Activated CD8-positive, alpha-beta memory T cell treated with anti-CD3 and anti-CD28 coated beads, Interleukin-2, amount 10 ng/mL, durations not matched to agents 7 days and 5 days (primary cell): ENCODE data around the gene SIM1. TPM values are rescaled to one million over a fixed set of nuclear protein-coding genes. Genes with fewer than 3 reads are reported as not detected.
A peak's percentile ranks its signal among the peaks of the same experiment; 100 is the strongest.

Experiments
- ATAC-seq: fragments of 150-1000 bp; cut with Tn5 transposase; one replicate; pipeline ENCODE4 v1.10.0; 2021; ENCODE audit warnings: moderate library complexity
- CTCF ChIA-PET: fragments of 350-600 bp; sonication (Branson Sonifier 250); formaldehyde crosslinking; loops from one replicate; lab custom pipeline; 2021; ENCODE audit warnings: antibody characterized with exemption; lab: Charles Lee
- DNase-seq: peaks from one replicate; pipeline ENCODE4 v3.0.0-alpha.2; 2020
- H3K27ac Mint-ChIP-seq: one replicate; pipeline ENCODE4 v1.8.0; 2021; ENCODE audit warnings: mild to moderate bottlenecking, mixed read lengths
- H3K27me3 Mint-ChIP-seq: one replicate; pipeline ENCODE4 v1.8.0; 2021; ENCODE audit warnings: mixed read lengths
- H3K36me3 Mint-ChIP-seq: one replicate; pipeline ENCODE4 v1.8.0; 2021; ENCODE audit warnings: mild to moderate bottlenecking, mixed read lengths
- H3K4me1 Mint-ChIP-seq: one replicate; pipeline ENCODE4 v1.8.0; 2021; ENCODE audit warnings: mixed read lengths
- H3K4me3 Mint-ChIP-seq: one replicate; pipeline ENCODE4 v1.8.0; 2021; ENCODE audit warnings: mild to moderate bottlenecking, moderate library complexity, mixed read lengths
- H3K9me3 Mint-ChIP-seq: one replicate; pipeline ENCODE4 v1.8.0; 2022; ENCODE audit warnings: low read depth, mixed read lengths
- total RNA-seq, 2 experiments: library from RNA; stranded (reverse); gene quantifications; one replicate each; pipeline ENCODE4 v1.2.3, GENCODE V29; 2021

The SIM1 gene
- total RNA-seq, 2 experiments from 2014 or later, result 0.07 TPM; not detected in 1

DNA sequence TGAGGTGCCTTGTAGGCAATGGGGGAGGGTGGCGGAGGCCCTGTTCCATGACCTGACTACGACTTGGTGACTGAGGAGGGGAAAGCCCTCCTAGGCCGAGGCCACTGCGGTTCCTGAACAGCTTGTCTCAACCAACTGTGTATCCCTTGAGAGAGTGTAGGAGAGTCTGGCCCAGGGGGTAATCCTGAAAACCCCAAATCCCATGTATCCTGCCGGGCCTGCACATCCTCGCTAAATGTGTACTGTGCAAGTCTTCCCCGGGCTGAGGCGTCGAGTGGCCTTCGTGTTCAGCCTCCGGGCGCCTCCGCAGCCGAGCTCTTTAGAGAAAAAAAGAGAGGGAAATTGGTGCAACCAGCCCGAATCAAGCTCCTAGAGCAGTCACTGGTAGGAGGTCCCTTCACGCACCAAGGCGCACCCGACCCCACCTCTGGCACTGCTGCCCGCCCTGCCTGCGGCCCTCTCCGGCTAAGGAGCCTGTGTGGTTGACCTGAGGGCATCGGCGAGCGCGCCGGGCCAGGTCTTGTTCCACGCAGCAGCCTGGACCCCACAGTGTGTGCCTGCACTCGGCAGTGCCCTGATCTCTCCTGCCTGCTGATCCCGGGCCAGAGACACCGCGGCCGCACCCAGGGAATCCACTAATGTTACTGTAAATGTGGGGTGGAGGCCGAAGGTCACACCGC is 7.3 kb downstream of the SIM1 start:
- H3K4me3 Mint-ChIP-seq, result no peak overlapping the region
- DNase-seq, result no peak
- CTCF ChIA-PET, result interaction anchor here (0.9 to 1.9 kb wide), 2 partner anchors 9 to 341 kb away, joined by 4 to 9 read pairs; no protein-coding TSS in a partner anchor
- H3K4me1 Mint-ChIP-seq, result peaks cover 15% of the 10 kb centered on the region
- peaks cover 49% of the 10 kb centered on the region for H3K27me3 Mint-ChIP-seq
- H3K9me3 Mint-ChIP-seq, result no peaks in the 10 kb centered on the region
- no peak for ATAC-seq
- H3K36me3 Mint-ChIP-seq, result peaks cover 12% of the 10 kb centered on the region
- peak overlapping the region; percentile 7 for H3K27ac Mint-ChIP-seq

- Mint-ChIP-seq H3K4me1 (peaks cover 9% of the 10 kb centered on the region), H3K4me3 (no peak overlapping the region), H3K36me3 (peaks cover 10% of the 10 kb centered on the region), H3K27ac (no peak overlapping the region), H3K9me3 (no peaks in the 10 kb centered on the region), H3K27me3 (peaks cover 43% of the 10 kb centered on the region)
- no peak for DNase-seq
- ATAC-seq, result no peak
- CTCF ChIA-PET, result interaction anchor here (0.9 to 1.9 kb wide), 2 partner anchors 9 to 340 kb away, joined by 4 to 9 read pairs; no protein-coding TSS in a partner anchor
These were observed 7.8 kb downstream of the SIM1 start for GRCh38 chr6:100456908-100457235.

DNA sequence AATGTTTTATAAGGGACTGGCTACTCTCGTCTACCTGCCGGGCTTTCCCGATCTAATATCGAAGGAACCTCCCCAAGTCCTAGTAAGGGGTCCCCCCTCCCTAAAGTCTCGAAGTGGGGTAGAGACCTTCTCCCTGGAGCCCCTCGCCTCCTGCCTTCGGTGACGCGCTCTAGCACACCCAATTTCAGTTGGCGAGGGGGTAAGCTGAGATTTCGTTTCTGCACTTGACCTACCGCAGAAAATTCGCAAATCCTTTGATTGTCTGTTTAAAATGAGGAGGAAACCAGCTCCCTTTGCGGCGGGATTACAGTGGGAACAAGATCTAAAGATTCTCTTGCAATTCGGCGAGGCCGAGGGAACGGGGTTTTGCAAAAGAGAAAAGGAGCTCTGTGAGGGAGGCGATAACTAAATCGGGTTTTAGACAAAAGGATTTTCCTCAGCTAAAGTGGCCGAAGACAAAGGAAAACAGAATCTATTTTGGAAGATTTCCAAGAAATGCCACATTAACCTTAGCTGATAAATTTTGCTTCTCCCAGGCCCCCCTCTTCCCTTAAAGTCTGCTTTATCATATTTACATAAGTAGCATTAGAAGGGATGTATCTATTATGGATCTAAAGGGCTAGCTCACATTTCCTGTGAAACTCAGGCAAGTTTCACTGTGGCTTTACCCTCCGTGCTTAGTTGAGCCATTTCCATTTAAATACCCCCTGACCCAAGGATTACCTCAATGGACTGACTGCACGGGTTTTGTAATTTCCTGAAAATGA is 8.4 kb downstream of the SIM1 start:
- H3K4me3 Mint-ChIP-seq, result no peak overlapping the region
- no peak for ATAC-seq
- H3K9me3 Mint-ChIP-seq, result no peaks in the 10 kb centered on the region
- H3K36me3 Mint-ChIP-seq, result peaks cover 10% of the 10 kb centered on the region
- H3K4me1 Mint-ChIP-seq, result peaks cover 5% of the 10 kb centered on the region
- CTCF ChIA-PET, result interaction anchor here (1.5 to 1.9 kb wide), 2 partner anchors 10 to 26 kb away, joined by 3 to 9 read pairs; no protein-coding TSS in a partner anchor
- H3K27me3 Mint-ChIP-seq, result peaks cover 39% of the 10 kb centered on the region
- H3K27ac Mint-ChIP-seq, result peak overlapping the region; percentile 45
- DNase-seq, result no peak

DNA sequence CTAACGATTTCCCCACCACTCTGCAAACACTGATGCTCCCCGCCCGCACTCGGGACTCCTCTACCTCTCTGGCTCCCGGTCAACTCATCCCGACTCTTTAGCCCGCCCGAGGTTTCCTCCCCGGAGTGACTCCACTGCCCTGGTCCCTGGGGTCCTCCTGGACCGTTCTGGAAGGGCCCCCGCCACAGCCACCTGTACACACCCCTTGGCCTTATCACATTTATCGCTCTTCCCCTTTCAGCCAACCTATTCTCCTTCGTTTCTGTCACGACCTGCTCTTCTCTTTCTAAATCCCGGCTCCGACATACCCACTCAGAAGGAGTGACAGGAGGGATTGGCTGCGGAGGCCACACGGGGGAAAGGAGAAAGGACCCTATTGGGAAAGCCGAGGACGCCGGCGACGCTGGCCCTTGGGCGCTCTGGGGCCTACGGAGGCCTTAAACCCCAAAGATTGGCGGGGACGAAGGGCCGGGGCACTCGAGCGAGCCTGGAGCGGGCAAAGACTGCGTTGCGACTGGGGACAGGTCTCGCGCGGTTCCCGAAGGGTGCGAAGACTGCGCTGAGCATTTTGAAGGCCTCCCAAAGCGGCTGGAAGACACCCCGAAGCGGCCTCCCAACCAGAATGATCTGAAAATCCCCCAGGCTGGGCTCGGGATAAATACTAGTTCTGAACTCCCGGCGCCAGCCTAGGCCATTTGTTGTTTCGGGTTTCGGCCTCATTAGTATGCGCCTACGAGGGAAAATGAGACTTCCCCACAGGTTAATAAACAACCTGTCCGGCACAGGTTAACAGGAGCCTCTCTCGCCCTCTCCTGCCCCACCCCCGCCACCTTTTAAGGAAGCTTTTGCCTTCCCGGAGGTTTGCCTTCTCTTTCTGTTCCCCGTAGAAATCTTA is 9.2 kb downstream of the SIM1 start:
- Mint-ChIP-seq H3K4me3 (no peak overlapping the region), H3K9me3 (no peaks in the 10 kb centered on the region), H3K27me3 (peaks cover 32% of the 10 kb centered on the region), H3K27ac (peak overlapping the region; percentile 50), H3K4me1 (peaks cover 4% of the 10 kb centered on the region), H3K36me3 (peaks cover 10% of the 10 kb centered on the region)
- DNase-seq, result no peak
- ATAC-seq, result no peak
- CTCF ChIA-PET, result interaction anchor here (1.5 to 1.9 kb wide), 2 partner anchors 11 to 27 kb away, joined by 3 to 9 read pairs; no protein-coding TSS in a partner anchor

DNA sequence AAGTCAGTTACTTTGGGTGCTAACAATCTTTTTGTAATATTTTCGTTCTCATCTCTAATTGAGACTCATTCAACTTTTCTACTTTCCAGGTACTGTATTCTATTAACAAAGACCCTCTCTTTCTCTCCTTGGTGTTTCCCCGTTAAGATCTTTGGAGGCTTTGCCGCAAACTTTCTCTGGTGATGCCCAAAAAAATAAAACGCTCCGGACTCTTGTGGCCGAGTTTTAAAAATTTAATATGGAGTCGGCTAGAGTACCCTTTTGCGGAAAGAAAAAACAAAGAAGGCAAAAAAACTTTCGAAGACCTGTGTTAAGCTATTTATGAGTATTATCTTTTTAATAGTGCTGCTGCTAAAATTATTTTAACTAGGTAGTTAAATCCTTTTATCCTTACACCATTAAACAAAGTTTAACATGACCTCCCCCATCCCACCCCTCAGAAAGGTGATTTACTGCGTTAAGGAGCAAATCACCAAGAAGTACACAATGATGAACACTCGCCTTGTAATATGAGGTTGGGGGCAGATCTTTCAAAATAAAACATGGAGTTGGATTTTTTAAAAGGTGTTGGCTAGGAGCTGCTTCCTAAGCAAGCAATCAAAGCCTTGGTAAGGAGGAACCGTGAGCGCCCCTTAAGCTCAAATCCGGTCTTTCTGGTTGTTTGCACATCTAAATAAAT is 10.0 kb downstream of the SIM1 start:
- DNase-seq (no peak), ATAC-seq (no peak)
- Mint-ChIP-seq H3K27ac (peak overlapping the region; percentile 50), H3K36me3 (peaks cover 10% of the 10 kb centered on the region), H3K27me3 (peaks cover 26% of the 10 kb centered on the region), H3K4me3 (no peak overlapping the region), H3K9me3 (no peaks in the 10 kb centered on the region), H3K4me1 (peaks cover 4% of the 10 kb centered on the region)
- CTCF ChIA-PET, result interaction anchor here (1.5 kb wide), 1 partner anchor 28 kb away, joined by 3 read pairs; no protein-coding TSS in a partner anchor

DNA sequence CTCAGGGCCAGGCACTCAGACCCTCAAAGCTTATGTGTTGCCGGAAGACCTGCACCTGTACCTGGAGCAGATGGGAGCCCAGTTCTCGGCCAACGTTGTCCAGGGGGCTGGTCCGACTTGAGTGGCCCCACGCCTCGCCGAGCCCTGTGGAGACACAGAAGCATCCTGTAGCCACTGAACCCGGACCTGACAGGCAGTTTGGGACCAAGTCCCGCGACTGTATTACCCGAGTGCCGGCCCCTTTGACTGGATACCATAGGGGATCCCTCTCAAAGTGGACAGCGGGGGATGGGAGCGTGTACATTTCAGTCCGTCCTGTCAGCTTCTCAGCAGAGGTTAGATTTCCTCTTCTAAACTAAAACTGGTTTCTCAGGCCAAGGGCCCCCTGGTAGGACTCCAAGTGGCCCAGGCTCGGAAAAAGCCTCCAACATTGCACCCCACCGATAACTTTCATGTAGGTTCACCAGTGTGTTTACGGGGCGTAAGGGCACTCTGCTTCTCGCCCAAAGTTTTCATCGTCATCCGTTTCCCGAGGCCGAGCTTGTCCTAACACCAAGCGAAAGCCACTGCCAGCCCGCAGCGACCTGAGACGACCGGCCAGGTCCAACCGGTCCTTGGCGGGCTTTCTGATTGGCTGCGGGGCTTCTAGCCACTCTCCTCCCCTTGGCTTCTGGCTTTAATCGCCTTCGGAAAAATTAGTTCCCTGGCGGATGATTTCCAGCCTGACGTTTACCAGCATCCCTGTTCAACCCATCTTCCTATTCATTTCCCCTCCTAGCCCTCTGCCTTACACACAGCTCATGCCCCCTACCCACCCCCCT is 10.8 kb downstream of the SIM1 start:
- H3K9me3 Mint-ChIP-seq, result no peaks in the 10 kb centered on the region
- DNase-seq (no peak), ATAC-seq (no peak)
- no peak overlapping the region for H3K4me3 Mint-ChIP-seq
- H3K4me1 Mint-ChIP-seq, result peaks cover 6% of the 10 kb centered on the region
- peaks cover 11% of the 10 kb centered on the region for H3K36me3 Mint-ChIP-seq
- peaks cover 26% of the 10 kb centered on the region for H3K27me3 Mint-ChIP-seq
- CTCF ChIA-PET, result no interaction called here
- no peak overlapping the region for H3K27ac Mint-ChIP-seq

DNA sequence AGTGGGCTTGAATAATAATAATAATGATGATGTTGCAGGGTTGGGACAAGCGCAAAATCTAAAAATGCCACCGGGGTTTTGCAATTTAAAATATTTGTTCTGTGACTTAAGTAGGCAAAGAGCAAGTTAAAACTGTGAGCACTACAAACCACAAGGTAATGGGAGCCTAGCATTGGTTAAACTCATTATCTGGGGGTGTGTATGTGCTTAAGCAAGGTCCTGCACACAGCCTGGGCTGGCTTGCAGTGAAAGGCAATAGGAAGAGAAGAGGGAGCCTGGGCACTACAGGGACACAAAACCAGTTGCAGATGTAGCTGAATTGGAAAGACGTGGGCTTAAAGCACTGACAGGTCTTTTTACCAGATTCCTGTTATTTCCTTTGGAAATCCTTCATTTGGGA is 11.7 kb downstream of the SIM1 start:
- H3K27me3 Mint-ChIP-seq, result peaks cover 26% of the 10 kb centered on the region
- peaks cover 6% of the 10 kb centered on the region for H3K4me1 Mint-ChIP-seq
- DNase-seq, result no peak
- ATAC-seq, result no peak
- no peaks in the 10 kb centered on the region for H3K9me3 Mint-ChIP-seq
- peaks cover 9% of the 10 kb centered on the region for H3K36me3 Mint-ChIP-seq
- CTCF ChIA-PET, result no interaction called here
- no peak overlapping the region for H3K4me3 Mint-ChIP-seq
- H3K27ac Mint-ChIP-seq, result no peak overlapping the region

DNA sequence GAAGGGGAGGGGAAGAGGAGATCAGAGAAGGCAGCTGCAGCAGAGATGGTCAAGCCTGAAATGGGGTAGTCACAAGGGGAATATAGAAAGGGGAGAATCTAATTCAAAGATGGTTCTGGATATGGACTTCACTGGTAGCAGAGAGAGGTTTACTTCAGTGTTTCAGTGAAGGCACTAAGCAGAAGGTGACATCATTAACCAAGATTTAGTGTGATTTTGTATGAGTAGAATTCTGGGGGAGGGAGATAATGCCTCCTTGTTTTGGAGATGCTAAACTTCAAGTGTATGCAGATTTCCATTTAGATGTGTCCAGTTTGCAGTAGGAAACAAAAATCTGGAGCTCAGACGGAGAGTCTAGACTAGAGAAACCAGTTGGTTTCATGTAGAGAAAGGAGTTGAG is 13.1 kb downstream of the SIM1 start:
- peaks cover 31% of the 10 kb centered on the region for H3K27me3 Mint-ChIP-seq
- no peak overlapping the region for H3K4me3 Mint-ChIP-seq
- peaks cover 10% of the 10 kb centered on the region for H3K4me1 Mint-ChIP-seq
- H3K9me3 Mint-ChIP-seq, result no peaks in the 10 kb centered on the region
- DNase-seq, result no peak
- no peak for ATAC-seq
- H3K27ac Mint-ChIP-seq, result no peak overlapping the region
- CTCF ChIA-PET, result no interaction called here
- peaks cover 8% of the 10 kb centered on the region for H3K36me3 Mint-ChIP-seq

GRCh38 chr6:100449239-100449691 is 15.5 kb downstream of the SIM1 start:
- peaks cover 50% of the 10 kb centered on the region for H3K27me3 Mint-ChIP-seq
- CTCF ChIA-PET, result interaction anchor here (1.1 to 2.3 kb wide), 2 partner anchors 12 to 332 kb away, joined by 4 to 6 read pairs; no protein-coding TSS in a partner anchor
- H3K4me1 Mint-ChIP-seq, result peaks cover 6% of the 10 kb centered on the region
- no peak overlapping the region for H3K27ac Mint-ChIP-seq
- no peaks in the 10 kb centered on the region for H3K9me3 Mint-ChIP-seq
- DNase-seq (no peak), ATAC-seq (no peak)
- peaks cover 6% of the 10 kb centered on the region for H3K36me3 Mint-ChIP-seq
- no peak overlapping the region for H3K4me3 Mint-ChIP-seq

DNA sequence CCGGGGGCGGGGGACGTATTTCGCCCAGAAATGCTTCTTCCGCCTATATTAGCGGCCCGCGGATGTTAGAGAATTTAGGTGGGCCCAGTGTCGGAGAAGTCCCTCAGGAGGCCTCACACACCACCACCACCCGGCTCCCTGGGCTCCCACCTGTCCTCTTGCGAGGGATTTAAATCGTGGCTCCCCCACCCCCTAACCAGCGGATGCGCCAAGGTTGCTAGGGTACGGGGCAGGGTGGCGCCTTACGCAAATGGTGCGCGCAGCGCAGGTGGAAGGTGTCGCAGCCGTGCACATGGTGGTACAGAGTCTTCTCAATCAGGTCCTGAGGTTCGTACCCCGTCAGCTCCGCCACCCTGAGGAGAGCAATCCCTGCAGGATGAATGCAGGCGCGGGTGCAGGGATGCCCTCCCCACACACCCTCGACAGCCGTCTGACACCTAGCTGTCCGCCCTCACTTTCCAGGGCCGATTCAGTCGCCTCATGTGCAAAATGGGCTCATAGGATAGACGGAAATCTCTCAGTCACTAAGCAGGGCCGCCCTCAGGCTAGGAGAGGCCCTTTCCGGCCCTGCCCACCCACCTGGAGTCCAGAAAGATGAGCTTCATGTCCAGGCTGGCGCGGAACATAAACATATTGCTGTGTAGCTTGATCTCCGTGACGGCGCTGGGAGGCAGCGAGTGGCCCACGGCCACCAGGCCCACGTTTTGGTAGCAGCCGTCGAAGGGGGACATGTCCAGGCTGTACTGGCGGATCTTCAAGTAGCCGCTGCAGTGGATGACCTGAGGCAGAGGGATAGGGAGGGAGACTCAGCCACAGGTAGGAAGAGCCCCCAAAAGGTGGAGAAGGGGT is 16.6 kb downstream of the SIM1 start:
- DNase-seq, result no peak
- H3K36me3 Mint-ChIP-seq, result peaks cover 6% of the 10 kb centered on the region
- H3K27ac Mint-ChIP-seq, result no peak overlapping the region
- no peak for ATAC-seq
- no peaks in the 10 kb centered on the region for H3K9me3 Mint-ChIP-seq
- peaks cover 58% of the 10 kb centered on the region for H3K27me3 Mint-ChIP-seq
- no peak overlapping the region for H3K4me3 Mint-ChIP-seq
- peaks cover 6% of the 10 kb centered on the region for H3K4me1 Mint-ChIP-seq
- CTCF ChIA-PET, result interaction anchor here (2.3 kb wide), 1 partner anchor 13 kb away, joined by 6 read pairs; no protein-coding TSS in a partner anchor

- peaks cover 6% of the 10 kb centered on the region for H3K36me3 Mint-ChIP-seq
- DNase-seq (no peak), ATAC-seq (no peak)
- H3K27ac Mint-ChIP-seq, result no peak overlapping the region
- peak overlapping the region; percentile 22 for H3K4me3 Mint-ChIP-seq
- no peaks in the 10 kb centered on the region for H3K9me3 Mint-ChIP-seq
- peaks cover 6% of the 10 kb centered on the region for H3K4me1 Mint-ChIP-seq
- CTCF ChIA-PET, result no interaction called here
- H3K27me3 Mint-ChIP-seq, result peaks cover 61% of the 10 kb centered on the region
These were observed 17.4 kb downstream of the SIM1 start for GRCh38 chr6:100447081-100447899.
